Measurements from ENCODE around the gene MBD5. TPM values are rescaled to one million over a fixed set of nuclear protein-coding genes. Genes with fewer than 3 reads are reported as not detected.
A peak's percentile ranks its signal among the peaks of the same experiment; 100 is the strongest.

Gene MBD5
- total RNA-seq, 6 experiments from 2014 or later, result 7.9 to 15.6 (median 11.9) TPM

DNA sequence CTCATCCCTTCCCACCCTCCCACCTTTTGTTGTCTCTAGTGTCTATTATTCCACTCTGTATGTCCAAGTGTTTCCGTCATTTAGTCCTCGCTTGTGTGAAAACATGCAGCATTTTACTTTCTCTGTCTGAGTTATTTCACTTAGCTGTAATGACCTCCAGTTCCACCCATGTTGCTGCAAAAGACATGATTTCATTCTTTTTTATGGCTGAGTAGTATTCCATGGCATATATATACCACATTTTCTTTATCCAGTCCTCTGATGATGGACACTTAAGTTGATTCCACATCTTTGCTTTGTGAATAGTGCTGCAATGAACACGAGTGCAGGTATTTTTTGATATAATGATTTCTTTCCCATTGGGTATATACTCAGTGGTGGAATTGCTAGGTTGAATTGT lies 296.7 kb downstream of the MBD5 start:
- H3K4me3 ChIP-seq, result no peak overlapping the region
- WGBS (ENCODE audit: insufficient coverage, low coverage, low lambda C conversion rate, missing lambda C conversion rate), result 65% methylated on average over 3 of the region's 3 CpGs
- DNase-seq, result no peak
- H3K36me3 ChIP-seq, result no peaks in the 10 kb centered on the region
- no peaks in the 10 kb centered on the region for H3K9me3 ChIP-seq
- H3K27me3 ChIP-seq, result no peaks in the 10 kb centered on the region
- H3K27ac ChIP-seq, result no peak overlapping the region
- no peaks in the 10 kb centered on the region for H3K4me1 ChIP-seq
- ATAC-seq, result no peak
- TF ChIP-seq POLR2A (IDR thresholded peaks at IDR 0.05), result no peak
- TF ChIP-seq CTCF (IDR thresholded peaks at IDR 0.05), result no peak
- intact Hi-C loops (cut with DNase I), result no loop called here

GRCh38 chr2:148338541-148338940 lies 317.6 kb downstream of the MBD5 start:
- ATAC-seq (no peak), DNase-seq (no peak)
- Histone ChIP-seq H3K4me1 (peaks cover 0 to 6% (median 0%) of the 10 kb centered on the region in 4 donors), H3K9me3 (no peaks in the 10 kb centered on the region), H3K27ac (no peak overlapping the region), H3K4me3 (no peak overlapping the region), H3K27me3 (no peaks in the 10 kb centered on the region), H3K36me3 (no peaks in the 10 kb centered on the region)
- intact Hi-C loops (cut with DNase I), result no loop called here
- TF ChIP-seq POLR2A (IDR thresholded peaks at IDR 0.05) (no peak), CTCF (IDR thresholded peaks at IDR 0.05) (no peak)

DNA sequence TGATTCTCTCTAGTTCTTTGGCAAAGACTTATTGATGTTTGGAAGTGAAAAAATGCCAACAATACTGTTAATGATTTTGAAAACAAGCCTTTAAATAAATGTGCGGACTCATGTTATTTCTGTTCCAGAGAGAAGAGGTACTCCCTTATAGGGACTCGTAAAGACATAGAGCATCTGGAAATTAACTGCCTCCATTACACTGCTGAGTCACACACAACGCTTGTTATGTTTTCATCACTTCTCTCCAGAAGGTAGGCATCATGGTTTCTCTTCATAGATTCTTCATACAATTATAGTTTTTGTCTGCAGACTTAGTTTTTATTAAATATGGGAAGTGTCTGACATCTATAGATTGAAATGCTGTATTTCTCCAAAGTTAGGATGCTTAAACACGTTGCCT lies 321.2 kb downstream of the MBD5 start:
- H3K4me3 ChIP-seq, result no peak overlapping the region
- no peaks in the 10 kb centered on the region for H3K9me3 ChIP-seq
- DNase-seq (no peak), ATAC-seq (no peak)
- intact Hi-C loops (cut with DNase I), result no loop called here
- H3K27me3 ChIP-seq, result no peaks in the 10 kb centered on the region
- H3K36me3 ChIP-seq, result no peaks in the 10 kb centered on the region
- WGBS (ENCODE audit: insufficient coverage, low coverage, low lambda C conversion rate, missing lambda C conversion rate), result 94% methylated on average over 4 of the region's 4 CpGs
- H3K27ac ChIP-seq, result no peak overlapping the region
- no peak for TF ChIP-seq CTCF (IDR thresholded peaks at IDR 0.05)
- H3K4me1 ChIP-seq, result peaks cover 0 to 6% (median 0%) of the 10 kb centered on the region in 4 donors

DNA sequence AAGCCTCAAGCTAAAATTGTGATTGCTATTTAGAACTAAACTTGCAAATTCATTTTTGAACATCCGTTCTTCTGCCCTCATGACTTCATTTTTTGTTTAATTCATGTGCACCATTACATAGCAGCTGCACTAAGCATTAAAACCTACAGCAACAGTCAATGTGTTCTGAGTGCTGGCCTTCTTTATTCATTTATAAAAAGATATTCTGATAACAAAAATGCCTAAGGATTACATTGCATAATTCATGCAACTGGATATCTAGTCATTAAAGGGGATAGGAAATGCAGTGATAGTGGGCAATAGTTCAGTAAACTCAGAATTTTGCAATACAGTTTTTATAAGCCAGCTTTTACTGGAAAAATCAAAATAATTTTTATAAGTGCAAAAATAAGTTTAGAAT lies 329.3 kb downstream of the MBD5 start:
- H3K9me3 ChIP-seq, result no peaks in the 10 kb centered on the region
- H3K4me1 ChIP-seq, result no peaks in the 10 kb centered on the region
- H3K27me3 ChIP-seq, result no peaks in the 10 kb centered on the region
- no peak overlapping the region for H3K27ac ChIP-seq
- intact Hi-C loops (cut with DNase I), result no loop called here
- ATAC-seq (no peak), DNase-seq (no peak)
- no peak overlapping the region for H3K4me3 ChIP-seq
- TF ChIP-seq CTCF (IDR thresholded peaks at IDR 0.05) (no peak), POLR2A (IDR thresholded peaks at IDR 0.05) (no peak)
- 90% methylated on average over 1 of the region's 1 CpG for WGBS (ENCODE audit: insufficient coverage, low coverage, low lambda C conversion rate, missing lambda C conversion rate)
- no peaks in the 10 kb centered on the region for H3K36me3 ChIP-seq

- intact Hi-C loops (cut with DNase I), result no loop called here
- Histone ChIP-seq H3K27ac (no peak overlapping the region), H3K9me3 (no peaks in the 10 kb centered on the region), H3K27me3 (no peaks in the 10 kb centered on the region), H3K4me3 (no peak overlapping the region), H3K36me3 (no peaks in the 10 kb centered on the region), H3K4me1 (no peaks in the 10 kb centered on the region)
- 44% methylated on average over 2 of the region's 2 CpGs for WGBS (ENCODE audit: insufficient coverage, low coverage, low lambda C conversion rate, missing lambda C conversion rate)
- DNase-seq, result no peak
- ATAC-seq, result peak in 1 of 4 donors; percentile 46
- TF ChIP-seq POLR2A (IDR thresholded peaks at IDR 0.05), result no peak
- TF ChIP-seq CTCF (IDR thresholded peaks at IDR 0.05), result no peak
Measured at GRCh38 chr2:148351437-148352143, 330.7 kb downstream of the MBD5 start.
